A673 (cell line): ENCODE data around the gene MXD1. TPM values are rescaled to one million over a fixed set of nuclear protein-coding genes. Genes with fewer than 3 reads are reported as not detected.

Experiments
- BruUV-seq: library from RNA; stranded (reverse); fragments of 400-500 nt; replicated peaks from 2 replicates; lab custom pipeline; 2021; lab: Mats Ljungman, UMichigan
- CTCF ChIA-PET: fragments of 300-600 bp; sonication (Branson Sonifier 250); formaldehyde crosslinking; loops from one replicate; lab custom pipeline; 2022; ENCODE audit warnings: antibody characterized with exemption; lab: Charles Lee
- POLR2A ChIA-PET: fragments of 300-600 bp; sonication (Branson Sonifier 250); formaldehyde crosslinking; loops from one replicate; lab custom pipeline; 2022; ENCODE audit warnings: antibody characterized with exemption; ENCODE audit not compliant: low non-redundant PET; lab: Charles Lee
- DNase-seq: peaks from one replicate; pipeline ENCODE4 v3.0.0-alpha.2; 2015; ENCODE audit warnings: low spot score
- H3K27ac ChIP-seq: fragments of 200-600 bp; sonication (generic); 2 replicates; pipeline ENCODE4 v1.5.1; 2016; ENCODE audit warnings: mixed run types, low read depth, mild to moderate bottlenecking, mixed read lengths, antibody characterized with exemption, low read length; ENCODE audit not compliant: poor library complexity, severe bottlenecking
- H3K27me3 ChIP-seq: fragments of 200-600 bp; sonication (generic); replicated peaks from 2 replicates; pipeline ENCODE4 v1.6.1; 2017; ENCODE audit warnings: mixed run types, low read depth, mild to moderate bottlenecking, mixed read lengths, antibody characterized with exemption, low read length; ENCODE audit not compliant: insufficient read depth, poor library complexity
- H3K36me3 ChIP-seq: fragments of 200-600 bp; sonication (generic); 2 replicates; pipeline ENCODE4 v1.6.1; 2016; ENCODE audit warnings: mixed run types, mild to moderate bottlenecking, mixed read lengths, antibody characterized with exemption, low read length; ENCODE audit not compliant: insufficient read depth, poor library complexity, severe bottlenecking
- H3K4me1 ChIP-seq: fragments of 200-600 bp; sonication (generic); 2 replicates; pipeline ENCODE4 v1.6.1; 2017; ENCODE audit warnings: mixed run types, mild to moderate bottlenecking, mixed read lengths, antibody characterized with exemption, low read length; ENCODE audit not compliant: insufficient read depth, poor library complexity, severe bottlenecking
- H3K4me3 ChIP-seq: fragments of 200-600 bp; sonication (generic); 2 replicates; pipeline ENCODE4 v1.5.1; 2016; ENCODE audit warnings: low read depth, mixed run types, mild to moderate bottlenecking, mixed read lengths, low read length; ENCODE audit not compliant: poor library complexity, severe bottlenecking
- H3K9me3 ChIP-seq: fragments of 200-600 bp; sonication (generic); 2 replicates; pipeline ENCODE4 v1.6.1; 2016; ENCODE audit warnings: mixed run types, low read depth, mild to moderate bottlenecking, mixed read lengths, antibody characterized with exemption, low read length; ENCODE audit not compliant: poor library complexity, severe bottlenecking
- EZH2 ChIP-seq: fragments of 200-600 bp; sonication (generic); IDR thresholded peaks from 2 replicates; pipeline ENCODE4 v1.6.1; 2017; ENCODE audit warnings: borderline replicate concordance, low read depth, mild to moderate bottlenecking, mixed read lengths, antibody characterized with exemption, low read length; ENCODE audit not compliant: poor library complexity, severe bottlenecking
- intact Hi-C: fragments of 100-400 bp; cut with micrococcal nuclease; formaldehyde crosslinking; loops from one replicate; pipeline ENCODE4 v1.10.0; 2022; ENCODE audit not compliant: unreplicated experiment
- total RNA-seq: library from RNA; stranded (reverse); gene quantifications from 2 replicates; pipeline ENCODE4 v1.2.3, GENCODE V29; 2021
- TF ChIP-seq, protein P1 (sequence below): fragments of 300-800, 200-600 bp; sonication (generic); conservative IDR thresholded peaks from 2 replicates; pipeline ENCODE4 v1.5.1; 2017; ENCODE audit warnings: low read depth, mild to moderate bottlenecking, antibody characterized with exemption, low read length, moderate library complexity, mixed read lengths

MXD1 gene
- total RNA-seq, 1 experiment from 2014 or later, result 3.7 TPM

DNA sequence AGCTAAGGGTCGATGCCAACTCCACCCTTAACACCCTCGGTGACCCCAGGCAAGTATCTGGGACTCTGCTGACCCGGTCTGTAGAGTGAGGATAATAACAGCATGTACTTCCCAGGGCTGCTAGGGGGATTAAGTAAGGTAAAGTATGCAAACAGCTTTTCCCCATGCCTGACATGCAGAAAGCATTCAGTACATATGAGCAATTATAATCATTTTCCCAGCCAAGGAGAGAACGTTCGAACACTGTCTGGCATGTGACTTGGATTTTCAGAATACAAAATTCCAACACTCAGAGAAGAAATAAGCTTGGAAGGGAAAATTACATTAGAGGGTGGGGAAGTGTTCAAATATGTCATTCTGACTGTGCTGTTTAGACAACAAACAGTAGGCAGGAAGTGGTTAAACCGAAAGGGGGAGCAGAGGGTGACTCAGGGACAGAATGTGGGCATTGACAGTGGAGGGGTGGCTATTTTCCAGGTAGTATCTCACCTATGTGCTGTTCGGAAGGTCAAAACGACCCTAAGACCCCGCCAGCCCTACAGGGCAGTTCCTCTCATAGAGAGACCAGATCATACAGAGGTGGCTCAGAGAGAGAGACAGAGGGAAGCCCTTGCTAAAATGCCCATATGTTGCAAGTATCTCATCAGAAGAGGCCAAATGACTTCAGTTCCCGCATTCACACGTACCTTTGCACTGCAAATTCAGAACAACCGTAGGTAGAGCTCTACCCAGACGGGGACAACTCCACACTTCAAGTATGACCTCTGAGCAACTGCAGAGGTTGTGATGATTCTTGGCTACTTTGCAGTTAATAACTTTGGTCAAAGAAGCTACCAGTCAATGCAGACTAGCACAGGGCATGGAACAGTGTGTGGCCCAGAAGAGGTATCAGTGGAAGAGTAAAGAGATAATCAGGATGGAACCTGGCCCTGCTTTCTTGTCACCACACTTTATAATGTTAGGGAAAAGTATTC, 31.7 kb downstream of the MXD1 start:
- no peaks in the 10 kb centered on the region for H3K9me3 ChIP-seq
- POLR2A ChIA-PET, result no interaction called here
- no peaks in the 10 kb centered on the region for H3K36me3 ChIP-seq
- no peak overlapping the region for H3K27ac ChIP-seq
- BruUV-seq, result no TSS peak
- H3K4me3 ChIP-seq, result no peak overlapping the region
- TF ChIP-seq, protein P1, sequence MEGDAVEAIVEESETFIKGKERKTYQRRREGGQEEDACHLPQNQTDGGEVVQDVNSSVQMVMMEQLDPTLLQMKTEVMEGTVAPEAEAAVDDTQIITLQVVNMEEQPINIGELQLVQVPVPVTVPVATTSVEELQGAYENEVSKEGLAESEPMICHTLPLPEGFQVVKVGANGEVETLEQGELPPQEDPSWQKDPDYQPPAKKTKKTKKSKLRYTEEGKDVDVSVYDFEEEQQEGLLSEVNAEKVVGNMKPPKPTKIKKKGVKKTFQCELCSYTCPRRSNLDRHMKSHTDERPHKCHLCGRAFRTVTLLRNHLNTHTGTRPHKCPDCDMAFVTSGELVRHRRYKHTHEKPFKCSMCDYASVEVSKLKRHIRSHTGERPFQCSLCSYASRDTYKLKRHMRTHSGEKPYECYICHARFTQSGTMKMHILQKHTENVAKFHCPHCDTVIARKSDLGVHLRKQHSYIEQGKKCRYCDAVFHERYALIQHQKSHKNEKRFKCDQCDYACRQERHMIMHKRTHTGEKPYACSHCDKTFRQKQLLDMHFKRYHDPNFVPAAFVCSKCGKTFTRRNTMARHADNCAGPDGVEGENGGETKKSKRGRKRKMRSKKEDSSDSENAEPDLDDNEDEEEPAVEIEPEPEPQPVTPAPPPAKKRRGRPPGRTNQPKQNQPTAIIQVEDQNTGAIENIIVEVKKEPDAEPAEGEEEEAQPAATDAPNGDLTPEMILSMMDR, result no peak
- no peak for TF ChIP-seq EZH2
- CTCF ChIA-PET, result no interaction called here
- no peaks in the 10 kb centered on the region for H3K4me1 ChIP-seq
- no peak for DNase-seq
- no peaks in the 10 kb centered on the region for H3K27me3 ChIP-seq
- intact Hi-C loops, result no loop called here

DNA sequence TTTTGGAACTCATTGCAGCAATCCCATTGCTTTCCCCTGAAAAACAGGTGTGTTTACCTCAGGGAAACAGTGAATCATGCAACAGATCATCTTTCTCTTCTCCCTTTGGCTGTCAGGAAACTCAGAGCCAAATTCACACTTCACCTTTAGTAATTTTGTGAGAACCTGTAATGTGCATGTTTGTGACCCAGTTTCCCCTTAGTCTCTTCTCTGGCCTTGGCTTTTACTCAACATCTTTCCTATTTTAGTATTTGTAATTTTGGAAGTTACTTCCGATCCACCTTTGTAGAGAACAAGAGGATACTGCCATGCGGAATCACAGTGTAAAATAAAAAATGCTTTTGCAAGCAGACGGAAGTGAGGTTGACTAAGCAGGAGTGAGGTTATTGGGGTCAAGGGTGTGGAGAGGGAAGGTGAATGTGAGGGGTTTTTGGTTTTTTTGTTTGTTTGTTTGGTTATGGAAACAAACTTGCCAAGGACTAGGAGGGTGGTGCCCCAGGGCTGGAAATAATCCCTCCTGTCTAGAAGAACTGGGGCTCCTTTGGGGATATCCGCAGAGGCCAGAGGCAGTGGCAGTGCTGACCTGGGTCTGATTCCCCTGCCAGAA, 32.5 kb downstream of the MXD1 start:
- no peak overlapping the region for H3K4me3 ChIP-seq
- ChIA-PET POLR2A (no interaction called here), CTCF (no interaction called here)
- no peaks in the 10 kb centered on the region for H3K36me3 ChIP-seq
- H3K27ac ChIP-seq, result no peak overlapping the region
- DNase-seq, result no peak
- TF ChIP-seq, protein P1, result no peak
- no peak for TF ChIP-seq EZH2
- no peaks in the 10 kb centered on the region for H3K4me1 ChIP-seq
- no TSS peak for BruUV-seq
- no peaks in the 10 kb centered on the region for H3K9me3 ChIP-seq
- intact Hi-C loops, result no loop called here
- no peaks in the 10 kb centered on the region for H3K27me3 ChIP-seq

DNA sequence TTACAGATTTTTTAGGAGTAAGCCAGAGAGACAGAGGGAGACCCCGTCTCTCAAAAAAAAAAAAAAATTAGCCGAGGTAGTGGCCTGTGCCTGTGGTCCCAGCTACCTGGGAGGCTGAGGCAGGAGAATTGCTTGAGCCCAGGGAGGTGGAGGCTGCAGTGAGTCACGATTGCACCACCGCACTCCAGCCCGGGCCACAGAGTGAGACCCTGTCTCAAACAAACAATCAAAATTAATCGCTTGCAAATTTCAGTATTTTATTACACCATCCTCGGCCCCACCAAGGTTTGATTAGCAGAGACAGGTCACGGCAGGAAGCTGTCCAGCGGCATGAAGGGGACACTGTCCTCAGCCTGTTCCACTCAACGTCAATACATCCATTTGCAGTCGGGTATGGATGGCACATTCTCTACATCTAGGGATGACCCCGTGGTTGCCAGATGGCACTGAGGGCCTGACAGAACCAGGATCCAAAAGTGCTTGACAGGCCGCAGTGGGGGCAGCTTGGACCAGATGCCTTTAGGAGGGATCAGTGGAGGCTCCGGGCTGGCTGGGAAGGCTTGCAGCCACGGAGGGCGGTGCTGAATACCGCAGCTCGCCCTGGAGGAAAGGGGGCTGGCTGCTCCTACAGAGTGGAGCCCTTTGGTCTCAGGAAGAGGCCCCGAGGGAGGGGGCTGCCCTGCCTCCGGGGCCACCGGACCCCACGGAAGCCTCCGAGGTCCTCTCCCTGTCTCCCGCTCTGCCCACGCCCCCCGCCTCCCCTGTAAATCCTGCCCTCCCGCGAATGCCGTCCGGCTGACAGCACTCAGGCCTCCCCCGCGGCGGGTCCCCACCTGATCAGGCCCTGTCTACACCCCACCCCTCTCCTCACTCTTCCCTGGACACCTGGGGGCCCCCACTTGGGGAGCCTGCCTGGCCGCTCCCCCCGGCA, 33.4 kb downstream of the MXD1 start:
- H3K9me3 ChIP-seq, result no peaks in the 10 kb centered on the region
- no peak overlapping the region for H3K4me3 ChIP-seq
- H3K27me3 ChIP-seq, result no peaks in the 10 kb centered on the region
- CTCF ChIA-PET, result no interaction called here
- DNase-seq, result no peak
- intact Hi-C loops, result no loop called here
- H3K27ac ChIP-seq, result no peak overlapping the region
- H3K36me3 ChIP-seq, result no peaks in the 10 kb centered on the region
- POLR2A ChIA-PET, result no interaction called here
- H3K4me1 ChIP-seq, result no peaks in the 10 kb centered on the region
- TF ChIP-seq, protein P1, result no peak
- no peak for TF ChIP-seq EZH2
- no TSS peak for BruUV-seq
